Activated CD8-positive, alpha-beta memory T cell treated with anti-CD3 and anti-CD28 coated beads, Interleukin-2, amount 10 ng/mL, durations not matched to agents 7 days and 5 days (primary cell): ENCODE results near the gene TMEM272. TPM values are rescaled to one million over a fixed set of nuclear protein-coding genes. Genes with fewer than 3 reads are reported as not detected.

Source experiments
- ATAC-seq: fragments of 150-1000 bp; cut with Tn5 transposase; one replicate; pipeline ENCODE4 v1.10.0; 2021; ENCODE audit warnings: moderate library complexity
- CTCF ChIA-PET: fragments of 350-600 bp; sonication (Branson Sonifier 250); formaldehyde crosslinking; loops from one replicate; lab custom pipeline; 2021; ENCODE audit warnings: antibody characterized with exemption; lab: Charles Lee
- DNase-seq: peaks from one replicate; pipeline ENCODE4 v3.0.0-alpha.2; 2020
- H3K27ac Mint-ChIP-seq: one replicate; pipeline ENCODE4 v1.8.0; 2021; ENCODE audit warnings: mild to moderate bottlenecking, mixed read lengths
- H3K27me3 Mint-ChIP-seq: one replicate; pipeline ENCODE4 v1.8.0; 2021; ENCODE audit warnings: mixed read lengths
- H3K36me3 Mint-ChIP-seq: one replicate; pipeline ENCODE4 v1.8.0; 2021; ENCODE audit warnings: mild to moderate bottlenecking, mixed read lengths
- H3K4me1 Mint-ChIP-seq: one replicate; pipeline ENCODE4 v1.8.0; 2021; ENCODE audit warnings: mixed read lengths
- H3K4me3 Mint-ChIP-seq: one replicate; pipeline ENCODE4 v1.8.0; 2021; ENCODE audit warnings: mild to moderate bottlenecking, moderate library complexity, mixed read lengths
- H3K9me3 Mint-ChIP-seq: one replicate; pipeline ENCODE4 v1.8.0; 2022; ENCODE audit warnings: low read depth, mixed read lengths
- total RNA-seq, 2 experiments: library from RNA; stranded (reverse); gene quantifications; one replicate each; pipeline ENCODE4 v1.2.3, GENCODE V29; 2021

The TMEM272 gene
- total RNA-seq, 2 experiments from 2014 or later: 0.09 TPM

GRCh38 chr13:51773515-51773914, 71.5 kb downstream of the TMEM272 start:
- CTCF ChIA-PET: no interaction called here
- DNase-seq (no peak), ATAC-seq (no peak)
- H3K27me3 Mint-ChIP-seq: no peaks in the 10 kb centered on the region
- H3K4me3 Mint-ChIP-seq: no peak overlapping the region
- H3K4me1 Mint-ChIP-seq: peaks cover 2% of the 10 kb centered on the region
- no peaks in the 10 kb centered on the region for H3K9me3 Mint-ChIP-seq
- H3K27ac Mint-ChIP-seq: no peak overlapping the region
- H3K36me3 Mint-ChIP-seq: no peaks in the 10 kb centered on the region

DNA sequence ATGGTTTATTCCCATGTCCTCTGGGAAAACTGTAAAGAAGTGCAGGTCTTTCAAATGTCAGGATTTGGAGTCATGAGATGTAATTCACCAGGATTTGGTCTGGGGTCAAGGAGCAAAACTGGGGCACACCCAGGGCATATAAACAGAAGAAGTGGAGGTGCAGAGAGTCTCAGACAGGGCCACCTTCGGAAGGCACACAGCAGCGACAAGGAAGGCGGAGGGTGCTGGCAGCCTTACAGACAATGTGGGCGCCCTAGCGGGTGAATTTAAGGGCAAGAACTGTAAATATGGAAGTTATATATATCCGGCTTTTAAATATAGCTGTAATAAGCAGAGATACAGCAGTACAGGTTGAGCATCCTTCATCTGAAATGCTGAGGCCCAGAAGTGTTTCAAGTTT, 72.2 kb downstream of the TMEM272 start:
- Mint-ChIP-seq H3K27ac (no peak overlapping the region), H3K27me3 (no peaks in the 10 kb centered on the region), H3K4me1 (peaks cover 2% of the 10 kb centered on the region), H3K9me3 (no peaks in the 10 kb centered on the region), H3K4me3 (no peak overlapping the region), H3K36me3 (no peaks in the 10 kb centered on the region)
- CTCF ChIA-PET: no interaction called here
- no peak for ATAC-seq
- no peak for DNase-seq

DNA sequence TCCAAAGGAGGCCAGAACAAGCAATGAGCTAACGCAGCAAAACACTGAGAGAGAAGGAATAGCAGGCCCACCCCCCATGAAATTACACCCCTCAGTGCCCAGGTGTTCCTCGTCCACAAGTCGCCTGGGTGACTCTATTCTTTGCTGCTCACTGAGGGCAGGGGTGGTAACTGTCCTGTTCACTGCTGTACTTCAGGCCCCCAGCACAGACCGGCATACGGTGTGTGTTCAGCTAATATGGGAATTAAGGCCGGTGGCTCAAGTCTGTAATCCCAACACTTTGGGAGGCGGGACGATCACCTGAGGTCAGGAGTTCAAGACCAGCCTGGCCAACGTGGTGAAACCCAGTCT, 72.9 kb downstream of the TMEM272 start:
- no peaks in the 10 kb centered on the region for H3K4me1 Mint-ChIP-seq
- DNase-seq (no peak), ATAC-seq (no peak)
- CTCF ChIA-PET: interaction anchor here (1.1 kb wide), 1 partner anchor 26 kb away, joined by 3 read pairs; no protein-coding TSS in a partner anchor
- H3K27ac Mint-ChIP-seq: no peak overlapping the region
- no peak overlapping the region for H3K4me3 Mint-ChIP-seq
- H3K36me3 Mint-ChIP-seq: no peaks in the 10 kb centered on the region
- no peaks in the 10 kb centered on the region for H3K9me3 Mint-ChIP-seq
- H3K27me3 Mint-ChIP-seq: no peaks in the 10 kb centered on the region

DNA sequence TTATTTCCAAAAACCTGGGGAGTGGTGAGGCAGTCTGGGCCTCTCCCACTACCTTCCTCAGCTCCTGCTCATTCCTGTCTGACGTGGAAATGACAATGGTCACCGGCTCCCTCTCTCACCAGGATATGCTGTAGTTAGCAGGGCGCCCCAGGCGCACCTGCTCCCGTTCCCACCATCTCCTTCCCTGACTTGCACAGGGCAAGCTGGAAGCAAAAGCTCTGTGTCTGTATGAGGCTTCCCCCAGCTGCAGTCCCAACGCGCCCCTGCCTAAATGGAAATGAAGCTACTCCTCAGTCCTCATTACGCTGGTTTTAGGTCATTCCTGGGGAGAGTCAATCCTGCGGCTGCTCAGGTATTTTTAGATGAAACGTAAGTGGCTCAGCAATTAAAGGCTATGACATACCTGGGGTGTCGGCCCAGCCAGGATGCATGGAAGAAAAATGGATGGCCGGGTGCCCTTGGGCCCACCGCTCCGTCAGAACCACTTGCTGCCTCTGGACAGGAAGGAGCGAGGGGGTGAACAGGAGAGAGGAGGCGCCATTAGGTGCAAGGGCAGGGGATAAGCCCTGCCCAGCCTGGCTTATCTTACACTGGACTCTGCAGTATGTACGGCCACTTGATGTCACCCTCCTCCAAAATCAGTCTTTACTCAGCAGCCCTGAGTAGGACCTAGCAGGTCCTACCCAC, 73.4 kb downstream of the TMEM272 start:
- Mint-ChIP-seq H3K4me1 (no peaks in the 10 kb centered on the region), H3K36me3 (no peaks in the 10 kb centered on the region), H3K27me3 (no peaks in the 10 kb centered on the region), H3K27ac (no peak overlapping the region), H3K4me3 (no peak overlapping the region), H3K9me3 (no peaks in the 10 kb centered on the region)
- CTCF ChIA-PET: interaction anchor here (1.1 kb wide), 1 partner anchor 26 kb away, joined by 3 read pairs; no protein-coding TSS in a partner anchor
- DNase-seq (no peak), ATAC-seq (no peak)

GRCh38 chr13:51770681-51771417, 74.1 kb downstream of the TMEM272 start:
- DNase-seq: no peak
- no peaks in the 10 kb centered on the region for H3K27me3 Mint-ChIP-seq
- ATAC-seq: no peak
- no peaks in the 10 kb centered on the region for H3K36me3 Mint-ChIP-seq
- CTCF ChIA-PET: no interaction called here
- H3K27ac Mint-ChIP-seq: no peak overlapping the region
- H3K4me1 Mint-ChIP-seq: no peaks in the 10 kb centered on the region
- H3K4me3 Mint-ChIP-seq: no peak overlapping the region
- H3K9me3 Mint-ChIP-seq: no peaks in the 10 kb centered on the region

- Mint-ChIP-seq H3K27ac (no peak overlapping the region), H3K27me3 (no peaks in the 10 kb centered on the region), H3K4me3 (no peak overlapping the region), H3K36me3 (peaks cover 4% of the 10 kb centered on the region), H3K4me1 (peaks cover 5% of the 10 kb centered on the region), H3K9me3 (no peaks in the 10 kb centered on the region)
- DNase-seq (no peak), ATAC-seq (no peak)
- CTCF ChIA-PET: no interaction called here
Observed at GRCh38 chr13:51770160-51770559, 74.8 kb downstream of the TMEM272 start.

DNA sequence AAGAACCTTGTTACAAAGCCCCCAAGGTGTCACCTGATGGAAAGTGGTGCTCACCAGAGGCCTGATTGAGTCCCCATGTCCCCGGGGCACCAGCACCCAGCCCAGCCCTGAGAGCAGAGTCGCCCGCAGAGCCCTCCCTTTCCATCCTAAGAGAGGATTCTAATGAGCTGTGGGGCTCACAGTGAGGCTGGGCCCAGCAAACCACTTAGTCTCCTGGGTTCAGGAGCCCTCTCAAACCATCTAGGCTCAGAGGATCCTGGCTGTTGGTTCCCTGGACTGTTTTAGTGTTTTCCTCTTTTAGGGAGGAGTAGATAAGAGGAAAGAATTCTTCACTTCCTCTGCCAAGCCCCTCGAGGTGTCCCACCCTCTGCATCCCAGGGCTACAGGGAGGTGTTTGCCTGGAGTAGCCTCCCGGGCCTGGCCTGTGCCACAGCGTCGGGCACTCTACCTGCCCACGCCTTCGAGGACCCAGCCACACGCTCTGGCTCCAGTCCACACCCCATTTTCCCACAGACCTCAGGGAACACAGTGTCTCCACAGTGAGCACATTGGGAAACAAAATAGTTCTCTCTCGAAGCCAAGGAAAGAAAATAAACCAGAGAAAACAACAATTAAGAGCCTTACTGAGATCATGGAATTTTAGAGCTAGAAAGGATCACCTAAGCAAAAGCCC, 75.4 kb downstream of the TMEM272 start:
- H3K9me3 Mint-ChIP-seq: no peaks in the 10 kb centered on the region
- H3K27me3 Mint-ChIP-seq: no peaks in the 10 kb centered on the region
- CTCF ChIA-PET: no interaction called here
- ATAC-seq (no peak), DNase-seq (no peak)
- H3K4me3 Mint-ChIP-seq: no peak overlapping the region
- peaks cover 4% of the 10 kb centered on the region for H3K36me3 Mint-ChIP-seq
- peaks cover 11% of the 10 kb centered on the region for H3K4me1 Mint-ChIP-seq
- H3K27ac Mint-ChIP-seq: no peak overlapping the region

GRCh38 chr13:51768976-51769375, 76.0 kb downstream of the TMEM272 start:
- Mint-ChIP-seq H3K4me3 (no peak overlapping the region), H3K4me1 (peaks cover 15% of the 10 kb centered on the region), H3K27ac (no peak overlapping the region), H3K27me3 (no peaks in the 10 kb centered on the region), H3K9me3 (no peaks in the 10 kb centered on the region), H3K36me3 (peaks cover 4% of the 10 kb centered on the region)
- CTCF ChIA-PET: no interaction called here
- ATAC-seq (no peak), DNase-seq (no peak)

GRCh38 chr13:51768378-51768921, 76.5 kb downstream of the TMEM272 start:
- H3K27ac Mint-ChIP-seq: no peak overlapping the region
- H3K4me1 Mint-ChIP-seq: peaks cover 16% of the 10 kb centered on the region
- no peaks in the 10 kb centered on the region for H3K9me3 Mint-ChIP-seq
- DNase-seq (no peak), ATAC-seq (no peak)
- H3K27me3 Mint-ChIP-seq: no peaks in the 10 kb centered on the region
- CTCF ChIA-PET: no interaction called here
- H3K4me3 Mint-ChIP-seq: no peak overlapping the region
- peaks cover 4% of the 10 kb centered on the region for H3K36me3 Mint-ChIP-seq

GRCh38 chr13:51767100-51767499, 77.9 kb downstream of the TMEM272 start:
- H3K36me3 Mint-ChIP-seq: peaks cover 6% of the 10 kb centered on the region
- H3K27me3 Mint-ChIP-seq: no peaks in the 10 kb centered on the region
- no peak overlapping the region for H3K27ac Mint-ChIP-seq
- ATAC-seq: no peak
- H3K4me3 Mint-ChIP-seq: no peak overlapping the region
- peaks cover 16% of the 10 kb centered on the region for H3K4me1 Mint-ChIP-seq
- no peaks in the 10 kb centered on the region for H3K9me3 Mint-ChIP-seq
- DNase-seq: no peak
- CTCF ChIA-PET: interaction anchor here (0.7 to 3.4 kb wide), 3 partner anchors 12 to 313 kb away, joined by 3 to 12 read pairs (median 4); no protein-coding TSS in a partner anchor

DNA sequence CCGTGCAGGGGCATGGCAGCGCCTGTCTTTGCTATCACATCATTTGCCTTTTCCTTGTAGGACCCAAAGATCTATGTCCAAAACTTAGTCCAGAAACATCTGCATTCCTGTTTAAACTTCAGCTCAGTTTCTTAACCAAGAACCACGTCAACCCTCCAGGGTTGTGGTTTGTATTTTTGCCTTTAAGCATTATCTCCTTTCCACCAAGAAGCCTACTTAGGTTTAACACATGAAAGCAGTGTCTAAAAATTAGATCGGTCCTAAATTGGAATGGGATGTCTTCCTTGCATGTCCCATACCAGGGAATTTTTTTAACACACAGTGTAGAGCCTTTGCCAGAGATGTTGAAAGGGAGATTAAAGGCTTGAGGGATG, 79.8 kb downstream of the TMEM272 start:
- no peaks in the 10 kb centered on the region for H3K27me3 Mint-ChIP-seq
- CTCF ChIA-PET: interaction anchor here (0.6 to 3.4 kb wide), 4 partner anchors 26 to 420 kb away, joined by 3 to 12 read pairs (median 3); no protein-coding TSS in a partner anchor
- H3K27ac Mint-ChIP-seq: peak overlapping the region; percentile 90
- H3K36me3 Mint-ChIP-seq: peaks cover 8% of the 10 kb centered on the region
- H3K4me1 Mint-ChIP-seq: peaks cover 16% of the 10 kb centered on the region
- DNase-seq: no peak
- H3K4me3 Mint-ChIP-seq: peak overlapping the region; percentile 70
- ATAC-seq: no peak
- H3K9me3 Mint-ChIP-seq: no peaks in the 10 kb centered on the region

DNA sequence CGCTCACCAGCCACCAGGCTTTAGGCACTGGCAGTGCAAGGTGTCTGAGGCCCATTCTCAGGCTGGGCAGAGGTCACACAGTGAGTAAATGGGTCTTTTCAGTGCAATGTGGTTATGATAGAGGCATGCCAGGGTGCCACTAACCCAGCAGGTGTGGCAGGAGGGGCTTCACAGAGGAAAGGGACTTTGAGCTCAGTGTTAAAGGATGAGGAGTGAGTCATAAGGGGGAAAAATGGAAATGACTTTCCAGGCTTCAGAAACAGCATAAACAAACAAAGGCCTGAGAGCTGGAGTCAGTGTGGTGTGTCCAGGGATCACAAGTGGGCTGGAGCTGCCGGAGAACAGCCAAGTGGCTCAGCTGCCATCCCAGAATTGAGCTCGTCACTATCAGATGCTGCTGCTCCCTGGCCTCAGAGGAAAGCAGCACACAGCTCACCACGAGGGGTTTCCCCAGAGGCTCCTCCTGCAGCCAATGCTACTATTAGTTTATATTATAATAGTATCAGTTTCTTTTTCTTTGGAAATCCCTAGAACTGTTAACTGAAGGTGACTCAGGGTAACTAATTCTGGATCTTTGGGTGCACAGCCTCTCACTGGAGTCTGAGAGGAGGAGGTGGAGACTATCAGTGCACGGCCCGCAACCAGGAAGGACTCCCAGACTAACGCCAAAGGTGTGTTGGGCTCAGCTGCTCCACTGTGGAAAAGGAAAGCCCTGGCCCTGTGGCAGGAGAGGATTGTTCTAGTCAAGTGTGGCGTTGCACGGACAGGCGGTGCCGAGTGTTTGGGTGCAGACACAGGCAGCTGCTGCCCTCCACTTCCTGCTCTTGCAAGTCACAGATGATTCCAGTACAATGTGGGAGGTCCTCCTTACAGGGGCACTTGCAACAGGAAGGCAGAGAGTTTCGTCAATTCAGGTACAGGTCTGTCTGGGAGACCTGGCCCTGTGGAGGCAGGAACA, 80.5 kb downstream of the TMEM272 start:
- CTCF ChIA-PET: interaction anchor here (1.1 to 3.4 kb wide), 5 partner anchors 17 to 289 kb away, joined by 3 to 12 read pairs (median 3); no protein-coding TSS in a partner anchor
- H3K27me3 Mint-ChIP-seq: no peaks in the 10 kb centered on the region
- peak overlapping the region; percentile 90 for H3K27ac Mint-ChIP-seq
- peak; percentile 85 for ATAC-seq
- peak; percentile 71 for DNase-seq
- peaks cover 8% of the 10 kb centered on the region for H3K36me3 Mint-ChIP-seq
- H3K4me1 Mint-ChIP-seq: peaks cover 16% of the 10 kb centered on the region
- H3K9me3 Mint-ChIP-seq: no peaks in the 10 kb centered on the region
- peak overlapping the region; percentile 70 for H3K4me3 Mint-ChIP-seq
